HG03103 (cell line): ENCODE measurements around the gene FAM53B.

Source experiments
- ATAC-seq: cut with Tn5 transposase; IDR thresholded peaks from one replicate; pipeline ENCODE4 v1.9.1; 2021; ENCODE audit warnings: low read depth; ENCODE audit not compliant: unreplicated experiment

The FAM53B gene

GRCh38 chr10:124667425-124668345 lies 76.5 kb downstream of the FAM53B start:
- no peak for ATAC-seq

- ATAC-seq, result no peak
Observed at GRCh38 chr10:124666494-124666893, 77.7 kb downstream of the FAM53B start.

GRCh38 chr10:124665980-124666379 lies 78.2 kb downstream of the FAM53B start:
- ATAC-seq, result no peak

DNA sequence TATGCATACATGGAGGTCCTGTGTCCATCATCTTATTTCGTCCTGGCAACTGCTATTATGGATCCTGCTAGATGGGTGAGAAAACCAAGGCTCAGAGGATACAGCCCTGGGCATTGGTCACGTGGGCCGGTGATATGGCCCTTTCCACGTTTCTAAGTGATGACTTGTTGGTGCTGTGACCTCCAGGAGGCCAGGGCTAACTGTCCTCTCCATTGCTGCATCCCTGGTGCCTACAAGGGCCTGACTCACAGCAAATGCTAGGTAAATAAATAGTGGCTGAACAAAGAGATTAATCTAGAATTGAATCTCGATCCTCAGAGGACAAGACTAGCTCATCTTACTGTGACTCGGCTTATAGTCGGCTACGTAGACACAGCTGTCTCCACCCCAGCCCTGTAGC lies 78.6 kb downstream of the FAM53B start:
- ATAC-seq, result no peak

GRCh38 chr10:124665091-124665490 lies 79.1 kb downstream of the FAM53B start:
- no peak for ATAC-seq

DNA sequence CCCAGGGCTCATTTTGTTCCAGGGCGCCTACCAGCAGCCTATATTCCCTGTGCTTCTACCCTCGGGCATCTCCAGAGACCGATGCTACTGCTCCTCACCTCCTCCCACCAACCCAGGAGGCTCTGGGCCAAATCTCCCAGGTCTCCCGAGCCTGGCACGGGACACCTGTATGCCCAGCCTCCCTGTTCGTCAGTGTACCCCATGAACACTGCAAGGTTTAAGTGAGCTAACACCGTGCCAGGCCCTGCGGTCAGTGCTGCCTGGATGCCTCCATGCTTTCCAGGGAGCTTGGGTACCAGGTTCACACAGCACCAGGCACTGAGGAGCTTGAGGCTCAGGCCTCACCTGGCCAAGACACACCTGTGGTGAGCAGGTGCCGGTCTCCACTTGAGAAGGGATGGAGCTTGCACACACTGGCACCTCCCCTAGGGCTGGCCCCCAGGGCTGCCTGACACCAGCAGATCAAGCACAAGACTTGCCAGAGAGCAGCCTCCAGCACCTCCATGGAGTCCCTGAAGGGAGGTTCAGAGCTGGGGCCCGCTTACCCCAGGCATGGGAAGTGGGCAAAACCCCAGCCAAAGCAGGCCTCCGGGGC lies 80.3 kb downstream of the FAM53B start:
- no peak for ATAC-seq

GRCh38 chr10:124663228-124663627 lies 81.0 kb downstream of the FAM53B start:
- no peak for ATAC-seq

GRCh38 chr10:124661660-124662180 lies 82.5 kb downstream of the FAM53B start:
- ATAC-seq, result no peak

- no peak for ATAC-seq
Observed at GRCh38 chr10:124660404-124661125, 83.6 kb downstream of the FAM53B start.

DNA sequence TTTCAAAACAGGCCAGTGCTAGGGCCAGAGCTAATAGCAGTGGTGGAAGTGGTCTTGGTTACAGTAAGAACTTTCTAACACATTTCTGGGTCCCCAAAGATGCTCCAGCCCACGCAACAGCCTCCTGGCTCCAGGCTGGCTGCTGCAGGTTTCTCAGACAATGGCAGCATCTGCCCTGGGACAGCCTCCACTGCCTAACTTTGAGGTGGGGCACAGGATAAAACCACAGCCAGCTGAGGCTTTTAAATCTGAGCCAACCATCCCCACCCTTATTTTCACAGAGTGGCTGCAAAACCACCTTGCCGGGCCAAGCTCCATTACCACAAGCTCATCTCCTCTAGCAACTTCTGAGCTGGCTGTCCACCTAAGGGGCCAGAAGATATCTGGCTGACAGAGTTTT lies 84.8 kb downstream of the FAM53B start:
- no peak for ATAC-seq

DNA sequence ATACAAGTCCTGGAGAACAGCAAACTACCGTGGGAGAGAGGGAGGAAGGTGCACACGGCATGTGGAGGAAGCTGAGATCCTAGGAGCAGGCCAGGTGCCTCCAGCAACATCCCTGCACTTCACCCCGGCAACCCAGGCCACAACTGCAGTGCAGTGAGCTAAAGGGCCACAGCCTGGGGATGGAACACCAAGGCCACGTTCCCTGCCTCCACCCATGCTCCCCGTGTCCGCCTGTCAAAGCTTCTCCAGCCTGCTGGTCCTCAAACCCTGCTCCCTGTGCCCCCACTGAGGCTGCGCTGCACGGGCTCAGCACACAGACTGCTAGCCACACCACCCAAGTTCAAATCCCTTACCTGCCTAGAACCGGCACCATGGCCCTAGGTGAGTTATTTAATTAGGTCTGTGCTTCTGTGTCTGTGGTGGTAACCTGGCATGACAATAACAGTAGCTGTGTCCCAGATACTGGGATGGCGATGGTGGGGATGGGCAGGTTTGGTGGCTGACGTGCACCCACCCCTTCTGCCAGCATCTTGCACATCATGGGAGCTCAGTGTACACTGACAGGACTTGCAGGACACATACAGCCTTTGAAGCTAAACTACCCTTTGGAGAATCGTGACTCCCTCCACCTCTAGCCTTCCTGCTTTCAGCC lies 85.5 kb downstream of the FAM53B start:
- no peak for ATAC-seq

DNA sequence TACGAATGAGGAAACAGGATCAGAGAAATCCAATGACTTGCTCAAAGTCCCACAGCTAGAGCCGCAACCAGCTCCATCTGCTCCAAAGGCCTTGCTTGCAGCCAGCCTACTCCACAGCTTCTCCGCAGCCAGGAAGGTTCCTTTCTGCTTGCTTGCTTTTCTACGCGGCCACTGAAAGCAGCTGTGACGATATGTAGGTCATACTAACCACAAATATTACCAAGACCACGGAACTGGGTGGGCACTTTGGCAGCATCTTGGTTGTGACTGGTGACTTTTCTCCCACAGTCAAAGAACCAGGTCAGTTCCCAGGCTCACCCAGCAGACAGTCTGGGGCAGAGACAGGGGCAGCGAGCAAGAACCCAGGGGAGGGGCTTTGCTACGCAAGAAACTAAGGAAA lies 86.4 kb downstream of the FAM53B start:
- no peak for ATAC-seq

GRCh38 chr10:124656541-124656940 lies 87.6 kb downstream of the FAM53B start:
- no peak for ATAC-seq

DNA sequence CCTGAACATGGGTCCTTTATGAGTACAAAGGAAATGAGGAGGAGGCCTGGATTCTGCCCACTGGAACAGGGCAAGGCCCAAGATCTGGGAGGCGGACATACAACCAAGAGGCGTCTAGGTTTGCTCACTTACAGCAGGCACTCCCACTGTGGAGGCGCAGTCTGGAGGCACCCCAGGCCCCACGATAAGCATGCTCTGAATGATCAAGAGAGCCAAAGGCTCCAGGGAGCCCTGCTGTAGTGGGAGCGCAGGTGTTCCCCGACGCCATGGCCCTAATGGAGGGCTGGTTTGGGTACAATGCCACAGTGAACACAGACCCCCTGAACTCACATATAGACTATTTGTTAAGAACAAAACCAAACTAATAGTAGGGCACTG lies 88.1 kb downstream of the FAM53B start:
- no peak for ATAC-seq

DNA sequence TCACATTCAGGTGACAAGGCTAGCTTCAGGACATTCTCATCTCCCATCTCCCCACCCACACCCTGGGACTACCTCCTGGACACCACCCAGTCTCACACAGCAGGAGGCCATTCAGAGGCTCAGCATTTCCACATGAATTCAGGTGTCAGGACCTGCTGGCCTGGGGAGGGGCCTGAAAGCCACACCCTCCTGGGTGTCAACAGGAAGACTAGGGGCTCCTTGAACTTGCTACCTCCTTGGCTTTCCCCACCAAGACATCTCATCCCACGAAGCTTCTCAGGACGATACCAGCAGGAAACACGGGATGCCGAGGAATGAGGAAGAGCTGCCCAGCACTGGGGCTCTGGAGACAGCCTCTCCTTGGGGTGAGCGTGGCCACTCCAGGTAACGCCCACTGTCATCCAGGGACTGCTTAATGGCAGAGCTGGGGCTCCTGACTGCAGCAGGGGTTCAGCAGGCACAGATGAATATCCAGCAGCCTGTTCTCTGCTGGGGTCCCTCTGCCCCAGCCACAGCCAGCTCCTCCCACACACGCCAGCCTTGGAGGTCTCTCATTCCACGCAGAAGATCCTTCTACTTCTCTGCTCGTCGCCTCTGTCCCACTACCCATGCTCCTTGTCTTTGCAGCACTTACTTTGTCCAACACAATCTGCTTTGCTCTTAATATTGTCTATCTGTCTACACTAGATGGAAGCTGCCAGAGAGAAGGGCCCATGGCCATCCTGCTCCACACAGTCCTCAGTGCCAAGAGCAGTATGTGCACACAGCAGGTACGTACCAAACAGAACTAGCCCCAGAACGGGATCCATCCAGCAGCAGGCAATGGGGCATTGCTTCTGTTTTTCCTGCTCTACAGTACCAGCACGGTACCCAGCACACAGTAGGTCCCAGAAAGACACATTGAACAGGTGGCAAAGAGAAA lies 88.7 kb downstream of the FAM53B start:
- no peak for ATAC-seq

DNA sequence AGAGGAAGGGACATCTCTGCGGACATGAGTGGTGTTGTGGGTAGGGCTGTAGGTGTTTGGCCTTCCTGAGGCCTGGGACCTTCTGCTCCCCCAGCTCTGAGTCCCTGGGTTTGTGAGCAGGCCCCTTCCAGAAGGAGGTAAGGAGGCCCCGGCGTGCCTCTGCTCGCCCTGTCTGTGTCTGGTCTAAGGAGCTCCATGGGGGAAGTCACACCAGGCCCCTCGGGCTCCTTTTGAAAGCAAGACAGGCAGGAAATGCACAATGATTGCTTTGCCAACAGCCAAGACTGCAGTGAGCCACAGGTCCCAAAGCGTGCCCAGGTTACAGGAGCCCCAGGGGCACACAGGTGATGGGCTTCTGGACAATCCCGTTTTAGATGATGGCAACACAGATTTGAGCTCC lies 89.5 kb downstream of the FAM53B start:
- no peak for ATAC-seq

GRCh38 chr10:124653811-124654651 lies 90.1 kb downstream of the FAM53B start:
- ATAC-seq, result no peak

DNA sequence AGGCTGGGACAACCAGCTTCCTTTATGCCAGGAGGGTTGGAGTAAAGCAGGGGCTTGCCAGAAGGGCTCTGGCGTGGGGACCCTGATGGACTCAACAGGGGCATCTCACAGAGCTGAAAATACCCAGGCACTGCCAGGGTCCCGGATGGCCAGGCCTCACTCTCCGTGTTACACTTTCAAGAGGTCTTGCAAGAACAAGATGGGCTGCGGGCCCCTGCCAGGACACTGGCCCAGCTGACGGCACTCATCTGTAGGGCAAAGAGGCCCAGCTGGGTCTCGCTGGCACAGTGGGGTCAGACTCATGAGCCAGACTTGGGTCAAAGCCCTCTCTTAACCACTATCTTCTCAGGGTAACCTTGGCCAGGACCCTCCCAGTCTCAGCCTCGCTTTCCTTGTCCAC lies 90.9 kb downstream of the FAM53B start:
- ATAC-seq, result no peak

DNA sequence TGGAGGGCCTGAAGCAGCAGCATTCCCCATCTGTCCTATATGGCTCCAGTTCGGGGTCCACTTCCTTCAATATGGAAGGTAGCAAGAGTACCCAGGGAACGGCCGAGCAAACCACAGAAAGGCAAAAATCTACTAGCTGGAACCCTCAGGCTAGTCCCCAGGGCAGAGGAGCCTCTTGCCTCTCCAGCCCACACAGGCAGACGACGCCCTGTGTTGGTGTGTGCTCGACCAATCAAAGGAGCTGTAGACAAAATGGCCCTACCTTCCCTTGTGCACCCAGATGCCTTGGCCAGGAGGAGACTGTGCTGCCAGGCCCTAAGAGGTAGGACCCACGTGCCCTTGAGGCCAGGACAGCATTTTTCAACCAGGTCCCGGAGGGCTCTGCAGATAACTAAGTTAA lies 91.5 kb downstream of the FAM53B start:
- ATAC-seq, result no peak
